GM18526 (cell line): ENCODE data around the gene SPPL2C.

Experiments
- POLR2A ChIP-seq: IDR thresholded peaks from 3 replicates; pipeline ENCODE4 v1.6.1; 2011; ENCODE audit not compliant: insufficient read length; ENCODE audit errors: extremely low read depth

The SPPL2C gene

GRCh38 chr17:45824901-45825492, 19.7 kb upstream of the SPPL2C start:
- no peak for TF ChIP-seq POLR2A

- no peak for TF ChIP-seq POLR2A
Measured at GRCh38 chr17:45825792-45826191, 18.9 kb upstream of the SPPL2C start.

DNA sequence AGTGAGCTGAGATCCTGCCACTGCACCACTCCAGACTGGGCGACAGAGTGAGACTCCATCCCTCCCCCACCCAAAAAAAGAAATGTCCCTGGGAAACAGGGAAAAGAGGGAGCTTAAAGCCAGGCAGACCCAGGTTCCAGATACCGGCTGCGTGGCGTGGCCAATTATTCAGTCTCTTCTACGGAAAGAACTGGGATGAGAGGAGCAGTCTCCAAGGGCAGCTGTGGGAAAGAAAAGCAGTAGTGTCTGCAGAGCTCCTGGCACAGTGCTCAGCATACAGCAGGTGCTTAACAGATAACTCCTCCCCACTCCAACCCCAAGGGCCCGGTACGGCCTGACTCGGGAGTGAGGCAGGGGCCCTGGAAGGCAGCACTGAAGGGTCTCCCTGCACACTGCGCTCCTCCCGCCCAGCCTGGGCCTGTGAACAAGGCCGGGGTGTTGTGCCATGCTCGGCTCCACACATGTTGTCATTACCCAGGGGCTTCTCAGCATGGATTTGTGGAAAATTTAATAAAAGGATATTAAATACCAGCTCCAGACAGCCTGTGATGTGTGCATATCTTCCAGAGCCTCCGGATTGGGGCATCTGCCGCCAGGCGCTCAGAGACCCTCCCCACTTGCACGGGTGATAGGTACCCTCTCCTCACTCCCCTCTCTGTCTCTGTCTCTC, 17.6 kb upstream of the SPPL2C start:
- TF ChIP-seq POLR2A: no peak

DNA sequence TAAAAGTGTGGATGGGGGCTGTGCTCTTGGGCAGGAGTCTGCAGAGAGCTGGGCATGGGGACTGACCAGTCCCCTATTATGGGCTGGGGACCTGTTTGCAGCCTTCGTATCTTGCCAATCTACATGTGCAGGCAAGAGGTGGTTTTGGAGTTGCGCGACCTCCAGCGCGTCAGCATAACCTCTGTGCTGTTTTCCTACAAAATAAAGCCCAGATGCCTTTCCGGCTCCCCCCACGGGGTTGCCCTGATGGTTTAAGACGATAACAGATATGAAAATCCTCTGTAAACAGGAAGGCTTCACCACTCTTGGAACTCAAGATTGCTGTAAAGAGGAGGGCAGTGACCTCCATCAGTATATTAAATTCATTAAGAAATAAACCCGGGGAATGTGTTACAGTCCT, 16.5 kb upstream of the SPPL2C start:
- TF ChIP-seq POLR2A: no peak

DNA sequence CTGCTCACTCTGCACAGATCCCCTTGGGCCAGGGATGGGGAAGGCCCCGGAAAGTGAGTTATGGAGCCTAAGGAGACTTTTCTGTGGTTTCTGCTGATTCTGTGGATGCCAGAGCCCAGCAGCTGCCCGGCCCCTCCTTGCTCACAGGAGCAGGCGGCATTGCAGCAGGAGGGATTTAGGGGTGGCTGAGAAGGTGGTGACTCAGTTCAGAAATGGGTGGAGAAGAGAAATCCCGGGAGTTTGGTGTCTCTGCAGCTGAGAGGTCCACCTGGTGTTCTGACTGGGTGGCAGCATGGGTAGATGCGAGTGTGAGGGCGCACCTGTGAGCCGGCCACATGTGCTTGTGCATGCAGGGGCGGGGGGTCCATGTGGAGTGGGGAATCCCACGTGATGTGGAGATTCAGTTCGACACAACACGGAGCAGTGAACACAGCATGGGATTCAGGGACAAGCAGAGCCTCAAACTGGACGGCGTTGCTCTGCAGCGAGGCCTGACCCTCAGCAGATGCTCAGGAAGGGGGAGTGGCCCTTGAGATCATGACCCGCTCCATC, 16.0 kb upstream of the SPPL2C start:
- no peak for TF ChIP-seq POLR2A

- no peak for TF ChIP-seq POLR2A
Measured at GRCh38 chr17:45833920-45834319, 10.8 kb upstream of the SPPL2C start.

DNA sequence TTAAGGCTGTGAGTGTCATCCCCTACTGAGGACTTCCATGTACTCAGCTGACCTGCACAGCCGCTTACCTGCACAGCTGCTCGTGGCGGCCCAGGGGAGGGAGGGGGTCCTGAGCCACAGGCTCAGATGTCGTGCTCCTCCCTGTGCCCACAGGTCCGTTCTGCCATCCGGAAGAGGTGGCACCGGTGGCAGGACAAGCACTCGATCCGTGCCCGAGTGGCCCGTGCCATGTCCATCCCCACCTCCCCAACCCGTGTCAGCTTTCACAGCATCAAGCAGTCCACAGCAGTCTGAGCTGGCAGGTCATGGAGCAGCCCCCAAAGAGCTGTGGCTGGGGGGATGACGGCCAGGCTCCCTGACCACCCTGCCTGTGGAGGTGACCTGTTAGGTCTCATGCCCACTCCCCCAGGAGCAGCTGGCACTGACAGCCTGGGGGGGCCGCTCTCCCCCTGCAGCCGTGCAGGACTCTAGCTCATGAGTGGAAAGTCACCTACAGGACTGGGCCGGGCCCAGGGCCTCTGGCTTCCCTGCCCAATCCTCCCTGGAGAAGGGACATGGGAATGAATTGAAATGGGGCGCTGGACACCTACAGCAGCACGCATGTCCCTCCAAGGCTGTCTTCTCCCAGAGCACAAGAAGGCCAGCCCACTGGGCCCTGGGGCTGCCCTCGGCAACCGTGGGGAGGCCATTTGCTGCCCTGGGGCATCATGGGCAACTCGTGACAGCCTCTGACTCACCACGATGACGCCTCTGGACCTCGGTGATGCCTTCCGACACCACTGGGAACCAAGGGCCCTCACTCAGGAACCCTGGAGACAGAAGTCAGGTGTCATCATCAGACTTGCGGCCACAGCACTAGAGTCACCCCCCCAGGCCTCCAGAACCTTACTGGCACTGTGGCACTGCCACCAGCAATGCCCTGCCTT, 9.9 kb upstream of the SPPL2C start:
- no peak for TF ChIP-seq POLR2A

DNA sequence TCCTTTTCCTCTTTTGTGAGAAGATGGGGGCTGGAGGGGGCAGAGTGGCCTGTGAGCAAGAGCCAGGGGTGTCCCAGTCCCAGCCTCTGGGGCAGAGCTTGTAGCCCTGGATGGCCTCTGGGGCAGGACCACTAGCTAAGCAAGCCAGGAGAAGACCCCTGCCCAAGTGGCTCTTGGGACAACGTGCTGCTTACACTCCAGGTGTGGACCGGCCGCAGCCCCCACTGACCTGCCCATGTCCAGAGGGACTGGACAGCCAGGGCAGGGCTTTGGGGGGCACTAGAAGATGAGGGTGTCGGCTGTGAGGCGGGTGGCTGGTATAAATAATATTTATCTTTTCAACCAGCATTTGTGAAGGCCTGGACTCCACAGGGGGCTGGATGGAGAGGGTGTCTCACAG, 9.2 kb upstream of the SPPL2C start:
- no peak for TF ChIP-seq POLR2A

DNA sequence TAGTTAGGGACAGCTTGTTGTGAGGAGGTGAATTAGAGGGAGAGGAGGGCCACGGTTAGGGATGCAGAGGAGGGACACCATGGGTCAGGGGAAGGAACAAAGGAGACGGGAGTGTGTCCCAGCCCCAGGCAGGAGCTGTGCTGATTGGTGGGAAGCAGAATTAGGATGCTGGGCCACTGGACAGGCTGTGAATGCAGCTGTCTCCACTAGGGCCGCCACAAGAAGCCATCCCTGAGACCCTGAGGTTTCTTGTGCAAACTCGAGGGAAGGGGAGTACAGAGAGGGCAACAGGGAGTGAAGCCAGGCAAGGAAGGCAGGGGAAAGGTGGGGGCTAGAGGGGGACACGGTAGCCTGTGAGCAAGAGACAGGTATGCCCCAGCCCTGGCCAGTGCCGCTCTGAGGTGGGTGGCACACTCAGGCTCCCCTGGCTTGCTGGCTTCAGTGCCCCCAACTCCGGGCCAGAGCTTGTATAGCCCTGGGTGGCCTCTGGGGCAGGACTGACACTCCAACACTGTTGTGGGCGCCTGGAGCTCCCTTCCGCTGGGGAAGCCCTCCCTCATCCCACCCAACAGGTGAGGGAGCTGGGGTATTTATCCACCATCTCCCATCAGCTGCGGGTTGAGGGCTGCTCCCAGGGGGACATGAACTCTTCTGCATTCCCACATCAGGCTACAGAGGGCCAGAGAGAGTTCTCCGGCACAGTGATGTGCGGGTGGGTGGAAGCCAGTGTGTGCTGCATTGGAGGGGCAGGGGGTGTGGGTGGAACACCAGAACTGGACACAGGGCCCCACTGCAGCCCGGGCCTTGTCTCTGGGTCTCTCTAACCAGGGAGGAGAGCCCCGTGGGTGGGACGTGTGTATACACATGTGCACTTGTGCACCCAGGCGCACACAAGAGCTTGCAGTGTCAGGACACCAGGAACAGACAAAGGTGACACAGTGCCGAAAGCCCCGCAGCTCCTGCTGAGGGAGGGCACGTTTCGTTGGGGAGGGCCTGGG, 8.3 kb upstream of the SPPL2C start:
- TF ChIP-seq POLR2A: no peak

GRCh38 chr17:45837187-45837586, 7.5 kb upstream of the SPPL2C start:
- TF ChIP-seq POLR2A: no peak

DNA sequence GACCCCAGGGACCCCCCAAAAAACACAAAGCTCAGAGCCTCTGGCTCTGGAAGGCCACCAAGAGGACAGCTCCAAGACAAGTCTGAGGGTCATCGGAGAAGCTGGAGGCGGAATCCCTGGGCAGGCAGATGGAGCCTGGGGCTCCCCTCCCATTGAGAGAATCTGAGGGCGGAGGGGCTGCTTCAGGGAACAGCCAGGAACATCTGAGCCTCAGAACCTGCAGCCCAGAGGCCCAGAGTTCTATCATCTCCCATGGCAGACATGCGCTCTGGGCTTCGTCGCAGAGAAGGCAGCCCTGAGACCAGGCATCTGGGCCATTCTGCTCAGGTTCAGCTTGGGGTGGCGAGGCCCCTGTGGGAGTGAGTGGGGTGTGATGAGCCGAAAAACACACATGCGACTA, 7.1 kb upstream of the SPPL2C start:
- TF ChIP-seq POLR2A: no peak

DNA sequence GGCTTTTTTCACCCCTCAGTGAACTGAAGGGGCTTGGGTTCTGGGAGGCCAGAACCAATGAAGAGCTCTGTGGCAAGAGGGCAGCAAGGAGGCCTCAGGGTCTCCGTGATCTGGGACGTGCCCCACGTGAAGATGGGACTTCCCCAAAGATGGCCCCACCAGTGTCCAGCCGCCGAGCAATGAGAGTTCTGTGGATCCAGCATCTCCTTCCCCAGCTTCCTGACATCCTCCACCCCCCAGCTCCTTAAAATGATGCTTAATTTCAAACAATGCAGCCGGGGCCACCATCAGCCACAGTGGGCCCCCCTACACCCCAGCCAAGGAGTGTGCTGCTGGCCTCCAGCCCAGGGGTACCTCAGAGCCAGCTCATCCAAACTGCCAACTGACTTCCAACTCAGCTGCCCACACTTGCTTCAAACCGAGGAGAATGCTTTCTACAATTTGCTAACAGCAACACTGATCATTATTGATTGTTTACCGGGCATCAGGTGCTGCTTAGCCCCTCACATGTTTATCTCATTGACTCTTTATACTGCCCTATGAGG, 5.9 kb upstream of the SPPL2C start:
- TF ChIP-seq POLR2A: no peak

GRCh38 chr17:45839442-45839841, 5.2 kb upstream of the SPPL2C start:
- TF ChIP-seq POLR2A: no peak

DNA sequence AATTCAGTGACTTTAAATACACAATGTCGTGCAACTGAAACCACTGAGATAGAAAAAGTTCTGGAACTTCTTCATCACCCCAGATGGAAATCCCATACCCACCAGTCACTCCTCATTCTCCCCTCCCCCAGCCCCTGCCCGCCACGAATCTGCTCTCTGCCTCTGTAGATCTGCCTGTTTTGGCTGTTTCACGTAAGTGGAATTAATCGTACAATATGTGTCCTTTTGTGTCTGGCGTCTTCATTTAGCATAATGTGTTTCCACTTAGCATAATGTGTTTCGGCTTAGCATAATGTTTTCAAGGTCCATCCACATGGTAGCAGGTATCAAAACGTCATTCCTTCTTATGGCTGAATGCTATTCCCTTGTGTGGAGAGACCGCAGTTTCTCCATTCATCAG, 3.5 kb upstream of the SPPL2C start:
- TF ChIP-seq POLR2A: no peak
